Sigmoid colon (tissue), 4 donors: ENCODE measurements around the gene JAG2.

Experiments used
- CTCF ChIP-seq, 4 experiments: fragments of 450-650 bp in 3 of 4; fragments of 200-600 bp in 1 of 4; IDR thresholded peaks; one replicate each; pipeline ENCODE4 v1.5.1; 2016 to 2019; ENCODE audit warnings: antibody characterized with exemption in 4 of 4, mild to moderate bottlenecking in 3 of 4, moderate library complexity in 2 of 4
- POLR2AphosphoS5 ChIP-seq, 4 donors: sonication (generic); formaldehyde crosslinking; IDR thresholded peaks; one replicate each; pipeline ENCODE4 v1.6.1; 2017; ENCODE audit warnings: antibody characterized with exemption in 4 of 4

- TF ChIP-seq CTCF (IDR thresholded peaks at IDR 0.05) (no peak), POLR2AphosphoS5 (IDR thresholded peaks at IDR 0.05) (no peak)
These were observed 2.7 kb downstream of the JAG2 start for GRCh38 chr14:105165761-105166485.
